B cell (primary cell): ENCODE data around the gene KATNA1.

Experiments used
- EZH2 ChIP-seq: IDR thresholded peaks from 2 replicates; pipeline ENCODE4 v1.6.1; 2012; ENCODE audit warnings: borderline replicate concordance, low read depth, mild to moderate bottlenecking, moderate library complexity, low read length; ENCODE audit not compliant: insufficient read depth, poor library complexity, severe bottlenecking
- TF ChIP-seq, protein P1 (sequence below): fragments of 200-600 bp; IDR thresholded peaks from one replicate; pipeline ENCODE4 v1.8.0; 2022; ENCODE audit warnings: antibody characterized with exemption, mild to moderate bottlenecking

DNA sequence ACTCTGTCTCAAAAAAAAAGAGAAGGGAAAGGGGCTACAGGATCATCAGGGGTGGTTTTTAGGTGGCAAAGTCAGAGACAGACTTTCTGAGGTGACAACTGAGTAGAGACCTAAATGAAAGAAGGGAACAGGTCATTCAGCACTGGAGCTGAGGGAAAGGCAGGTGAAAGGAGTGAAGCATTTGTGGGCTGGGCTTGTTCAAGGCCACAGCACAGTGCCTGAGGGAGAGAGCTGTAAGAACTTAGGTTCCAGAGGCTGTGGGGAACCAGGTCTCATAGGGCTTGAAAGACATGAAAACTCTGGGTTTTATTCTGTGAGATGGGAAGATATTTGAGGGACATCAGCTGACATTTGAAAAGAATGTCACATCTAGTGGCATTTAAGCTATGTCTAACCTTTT lies 20.8 kb downstream of the KATNA1 start:
- TF ChIP-seq, protein P1, sequence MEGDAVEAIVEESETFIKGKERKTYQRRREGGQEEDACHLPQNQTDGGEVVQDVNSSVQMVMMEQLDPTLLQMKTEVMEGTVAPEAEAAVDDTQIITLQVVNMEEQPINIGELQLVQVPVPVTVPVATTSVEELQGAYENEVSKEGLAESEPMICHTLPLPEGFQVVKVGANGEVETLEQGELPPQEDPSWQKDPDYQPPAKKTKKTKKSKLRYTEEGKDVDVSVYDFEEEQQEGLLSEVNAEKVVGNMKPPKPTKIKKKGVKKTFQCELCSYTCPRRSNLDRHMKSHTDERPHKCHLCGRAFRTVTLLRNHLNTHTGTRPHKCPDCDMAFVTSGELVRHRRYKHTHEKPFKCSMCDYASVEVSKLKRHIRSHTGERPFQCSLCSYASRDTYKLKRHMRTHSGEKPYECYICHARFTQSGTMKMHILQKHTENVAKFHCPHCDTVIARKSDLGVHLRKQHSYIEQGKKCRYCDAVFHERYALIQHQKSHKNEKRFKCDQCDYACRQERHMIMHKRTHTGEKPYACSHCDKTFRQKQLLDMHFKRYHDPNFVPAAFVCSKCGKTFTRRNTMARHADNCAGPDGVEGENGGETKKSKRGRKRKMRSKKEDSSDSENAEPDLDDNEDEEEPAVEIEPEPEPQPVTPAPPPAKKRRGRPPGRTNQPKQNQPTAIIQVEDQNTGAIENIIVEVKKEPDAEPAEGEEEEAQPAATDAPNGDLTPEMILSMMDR: no peak
- no peak for TF ChIP-seq EZH2
